Activated CD4-positive, alpha-beta T cell treated with anti-CD3 and anti-CD28 coated beads, Interleukin-2, amount 50 U/mL, for 24 hours (primary cell): ENCODE results near the gene MAML2.
A peak's percentile ranks its signal among the peaks of the same experiment; 100 is the strongest.

Source experiments
- DNase-seq, 2 donors: peaks; one replicate each; pipeline ENCODE4 v3.0.0-alpha.2; 2020; ENCODE audit warnings: low read depth in 1 of 2, low spot score in 1 of 2

The MAML2 gene

DNA sequence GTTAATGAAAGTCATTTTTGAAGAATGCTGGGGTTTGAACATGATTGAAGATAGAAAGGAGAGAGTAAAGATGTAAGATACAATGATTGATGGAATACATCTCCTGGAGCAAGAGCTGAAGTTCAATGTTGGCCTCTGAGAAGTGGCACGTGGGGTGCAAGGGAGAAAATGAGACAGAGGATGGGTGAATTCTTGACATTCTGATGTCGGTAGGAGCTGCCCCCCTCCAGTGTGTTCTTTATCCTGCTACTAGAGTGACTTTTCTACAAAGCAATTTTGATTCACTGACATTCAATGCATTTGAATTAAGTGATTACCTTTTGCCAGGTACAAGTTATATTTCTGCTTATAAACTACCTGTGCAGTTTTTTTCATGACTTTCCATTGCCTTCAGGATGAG, 260.1 kb downstream of the MAML2 start:
- DNase-seq: no peak

DNA sequence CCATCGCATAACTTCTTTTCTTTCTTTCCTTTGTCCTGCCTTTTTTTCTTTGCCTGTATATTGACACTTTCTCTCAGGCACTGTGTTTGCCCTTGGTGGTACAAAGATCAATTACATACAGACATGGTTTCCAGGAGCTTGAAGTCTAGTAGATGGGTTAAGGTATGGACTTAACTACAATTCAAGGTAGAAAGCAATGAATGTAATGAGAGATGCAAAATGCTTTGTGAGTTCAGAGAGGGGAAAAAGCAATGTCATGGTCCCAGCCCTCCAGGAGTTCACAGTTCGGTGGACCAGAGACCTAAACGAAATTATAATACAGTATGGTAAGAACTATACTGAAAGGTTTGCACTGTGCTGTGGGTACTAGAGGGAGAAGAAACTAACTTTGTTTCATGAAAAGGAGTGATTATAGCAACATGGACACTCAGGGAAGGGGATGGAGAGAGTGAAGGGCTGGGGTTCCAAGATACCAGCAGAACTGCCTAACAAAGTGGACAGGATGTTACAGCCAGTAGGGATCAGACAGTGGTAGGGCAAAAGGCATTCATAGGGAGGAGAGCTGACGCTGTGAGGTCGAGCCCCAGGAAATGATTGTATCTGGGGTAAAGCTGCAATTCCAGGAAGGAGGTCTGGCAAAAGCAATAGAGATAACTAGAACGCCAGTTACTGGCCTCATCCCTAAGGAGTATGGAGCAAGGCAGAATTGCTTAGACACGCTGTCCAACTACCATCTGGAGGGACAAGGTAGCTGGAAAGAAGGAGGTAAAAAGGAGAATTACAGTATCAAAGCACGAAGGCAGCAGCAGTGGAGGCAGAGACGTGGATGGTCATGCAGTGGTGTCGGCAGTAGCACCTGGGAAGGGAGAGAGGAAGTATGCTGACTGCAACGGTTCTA, 260.7 kb downstream of the MAML2 start:
- no peak for DNase-seq

DNA sequence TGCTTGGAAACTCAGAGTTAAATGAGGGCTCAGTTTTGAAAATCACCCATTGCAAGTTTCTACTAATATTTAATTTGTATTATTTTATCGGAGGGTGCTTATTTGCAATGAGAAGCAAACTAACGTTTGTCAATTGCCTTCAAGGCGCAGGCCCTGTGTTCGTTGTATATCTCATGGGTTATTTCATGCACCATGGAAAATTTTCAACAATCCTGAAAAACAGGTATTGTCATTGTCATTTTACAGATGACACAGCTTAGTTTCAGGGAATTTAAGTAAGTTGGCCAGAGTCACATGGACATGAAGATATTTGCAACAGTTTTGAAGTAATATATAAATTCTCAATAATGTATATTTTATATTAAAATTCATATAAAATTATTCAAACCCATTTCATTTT, 261.4 kb downstream of the MAML2 start:
- DNase-seq: no peak

- no peak for DNase-seq
Measured at GRCh38 chr11:96079691-96080090, 263.3 kb downstream of the MAML2 start.

- no peak for DNase-seq
Measured at GRCh38 chr11:96075532-96075959, 267.4 kb downstream of the MAML2 start.

- DNase-seq: no peak
Measured at GRCh38 chr11:96074551-96075310, 268.3 kb downstream of the MAML2 start.

GRCh38 chr11:96073536-96073935, 269.5 kb downstream of the MAML2 start:
- no peak for DNase-seq

GRCh38 chr11:96072592-96072991, 270.4 kb downstream of the MAML2 start:
- no peak for DNase-seq

DNA sequence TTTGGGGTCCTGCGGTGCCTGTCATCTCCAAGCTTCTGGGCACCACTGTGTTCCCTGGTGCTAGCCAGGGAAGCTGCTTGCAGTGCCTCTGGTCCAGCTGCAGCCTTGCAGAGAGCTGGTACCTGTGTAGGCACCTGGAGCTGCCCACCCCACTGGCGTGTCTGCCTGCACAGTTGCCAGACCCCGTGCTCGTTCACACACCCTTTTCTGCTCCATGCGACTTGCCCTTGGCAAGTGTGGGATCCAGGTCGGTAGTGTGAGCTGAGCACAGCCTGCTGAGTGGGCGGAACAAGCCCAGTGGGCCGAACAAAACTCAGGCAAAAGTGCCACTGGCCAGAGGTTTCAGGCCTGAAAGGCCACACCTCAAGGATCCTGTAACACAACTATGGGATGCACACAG, 272.5 kb downstream of the MAML2 start:
- DNase-seq: no peak

DNA sequence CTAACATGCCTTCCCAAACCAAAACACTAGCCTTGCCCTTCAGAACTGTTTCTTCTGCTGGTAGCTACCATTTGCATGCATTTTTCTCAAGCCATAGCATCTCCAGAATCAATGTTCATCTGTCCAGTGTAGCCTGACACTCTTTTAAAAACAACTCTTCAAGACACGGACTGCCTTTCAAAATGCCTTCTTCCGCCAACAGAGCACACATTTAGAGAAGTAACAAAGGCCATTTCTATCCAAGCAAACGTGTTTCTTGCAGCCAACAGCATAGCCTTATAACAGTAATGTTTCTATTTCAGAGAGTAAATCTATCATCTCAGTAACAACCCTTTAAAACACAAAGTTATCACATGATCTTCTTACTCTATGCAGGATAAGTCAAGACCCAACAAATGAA, 275.8 kb downstream of the MAML2 start:
- DNase-seq: no peak

- no peak for DNase-seq
Measured at GRCh38 chr11:96065379-96065778, 277.6 kb downstream of the MAML2 start.

GRCh38 chr11:96063886-96064285, 279.1 kb downstream of the MAML2 start:
- DNase-seq: no peak

GRCh38 chr11:96063053-96063452, 279.9 kb downstream of the MAML2 start:
- no peak for DNase-seq

DNA sequence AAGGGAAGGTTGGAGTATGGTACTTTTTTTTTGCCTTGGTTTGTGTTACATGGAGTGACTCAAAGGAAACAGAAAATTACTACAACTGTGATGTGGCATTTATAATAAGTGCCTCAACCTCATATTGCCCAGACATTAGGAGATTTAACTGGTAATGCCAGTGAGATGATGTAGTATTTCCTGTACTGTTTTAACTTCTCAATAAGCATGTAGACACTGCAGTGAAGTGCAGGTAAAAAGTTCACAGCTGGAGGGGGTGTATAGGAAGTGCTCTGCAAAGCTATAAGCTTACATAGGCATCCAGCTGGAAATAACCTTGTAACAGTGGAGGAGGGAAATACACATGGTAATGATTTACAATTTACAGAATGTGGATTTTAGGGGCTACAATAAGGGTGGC, 280.9 kb downstream of the MAML2 start:
- peak in 1 of 2 donors; percentile 49 for DNase-seq

DNA sequence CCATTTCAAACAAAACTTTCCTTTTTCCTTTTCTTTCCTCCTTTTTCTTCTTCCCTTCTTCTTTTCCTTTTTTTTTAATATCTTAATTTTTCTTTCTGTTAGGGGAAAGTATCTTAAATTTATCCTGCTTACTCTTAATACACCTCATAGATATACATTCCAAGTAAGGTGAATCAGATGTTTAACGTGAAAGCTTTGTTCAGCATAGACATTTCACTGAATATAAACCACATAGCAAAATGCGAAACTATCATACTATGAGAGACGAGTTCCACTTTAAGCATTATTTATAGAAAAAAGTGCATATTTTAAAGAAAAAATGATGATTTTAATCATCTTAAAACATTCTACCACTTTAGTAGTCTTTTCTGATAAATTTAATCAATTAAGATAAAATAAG, 281.3 kb downstream of the MAML2 start:
- DNase-seq: no peak

DNA sequence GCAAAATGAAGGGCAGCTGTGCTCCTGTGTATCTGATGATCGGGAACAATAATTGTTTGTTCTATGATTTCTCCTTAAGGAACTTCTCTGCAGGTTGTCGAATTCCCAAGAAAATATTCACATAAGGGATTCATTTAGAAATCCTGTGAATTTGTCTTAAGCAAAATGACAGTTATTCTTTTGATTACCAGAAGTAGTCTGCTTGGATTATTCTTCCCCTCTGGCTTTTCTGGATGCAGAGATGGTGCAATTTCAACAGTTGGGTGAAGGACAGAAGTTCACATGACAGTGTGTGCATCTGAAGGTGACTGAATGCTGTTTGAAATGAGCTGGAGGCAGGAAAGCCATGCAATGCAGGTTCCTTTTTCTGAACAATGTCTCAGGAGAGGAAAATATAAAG, 281.9 kb downstream of the MAML2 start:
- no peak for DNase-seq

DNA sequence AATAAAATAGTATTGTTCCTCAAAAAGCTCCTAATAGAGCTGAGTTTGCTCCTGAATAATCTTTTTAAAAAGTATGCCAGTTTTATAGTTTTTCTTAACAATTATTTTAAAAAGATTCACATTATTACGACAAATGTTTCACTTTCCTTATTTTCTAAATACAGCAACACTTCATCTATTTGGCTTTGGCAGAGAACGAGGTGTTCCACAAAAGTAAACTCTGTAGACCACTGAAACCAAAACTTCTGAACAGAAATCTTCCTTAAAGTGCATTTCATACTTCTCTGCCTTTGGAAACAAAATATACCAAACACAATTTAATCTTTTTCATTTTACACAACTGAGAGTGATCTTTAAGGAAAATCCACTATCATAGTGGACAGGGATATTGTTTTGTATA, 285.5 kb downstream of the MAML2 start:
- no peak for DNase-seq

- DNase-seq: no peak
Measured at GRCh38 chr11:96056576-96056975, 286.4 kb downstream of the MAML2 start.

- DNase-seq: no peak
Measured at GRCh38 chr11:96055706-96056387, 287.1 kb downstream of the MAML2 start.

DNA sequence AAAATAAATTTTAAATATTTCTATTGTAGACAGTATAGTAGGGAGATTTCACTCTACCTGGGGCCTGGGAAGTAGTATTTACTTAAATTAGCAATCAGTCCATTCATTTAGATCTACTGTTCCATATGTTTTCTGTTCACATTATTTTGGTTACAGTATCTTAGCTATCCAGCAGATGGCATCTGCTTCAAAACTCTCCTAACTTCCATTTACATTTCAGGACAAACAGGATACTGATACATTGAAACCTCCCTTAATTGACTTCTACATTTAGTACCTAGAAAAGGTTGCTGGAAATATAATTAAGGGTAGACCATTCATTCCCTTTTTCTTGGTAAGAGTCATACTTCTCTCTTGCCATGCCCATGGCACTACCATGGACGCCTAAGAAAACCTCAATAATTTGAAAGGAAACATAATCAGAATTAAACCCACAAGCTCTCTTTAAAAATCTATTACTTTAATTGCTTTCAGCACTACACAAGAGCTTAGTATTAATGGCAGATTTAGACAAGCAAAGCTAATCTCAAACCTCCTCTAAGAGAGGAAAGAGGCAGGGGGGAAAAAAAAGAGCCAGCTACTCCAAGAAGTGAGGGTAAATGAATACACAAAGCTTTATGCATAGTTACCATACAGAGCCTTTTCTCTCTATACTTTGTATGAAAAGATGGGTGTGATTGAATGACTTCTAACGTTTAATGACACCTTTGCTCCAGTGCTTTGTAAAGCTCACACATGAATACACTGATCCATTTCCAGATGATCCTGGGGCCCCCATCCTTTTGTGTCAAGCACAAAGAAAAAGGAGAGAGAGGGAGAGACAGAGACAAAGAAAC, 287.9 kb downstream of the MAML2 start:
- no peak for DNase-seq
